Caco-2 (cell line): ENCODE results near the gene RNF121. TPM values are rescaled to one million over a fixed set of nuclear protein-coding genes. Genes with fewer than 3 reads are reported as not detected.
A peak's percentile ranks its signal among the peaks of the same experiment; 100 is the strongest.

Source experiments
- BruUV-seq: library from RNA; stranded (reverse); fragments of 400-500 nt; replicated peaks from 2 replicates; lab custom pipeline; 2021; lab: Mats Ljungman, UMichigan
- CTCF ChIA-PET: fragments of 300-600 bp; sonication (Branson Sonifier 250); formaldehyde crosslinking; loops from one replicate; lab custom pipeline; 2022; ENCODE audit warnings: antibody characterized with exemption; lab: Charles Lee
- POLR2A ChIA-PET: fragments of 300-600 bp; sonication (Branson Sonifier 250); formaldehyde crosslinking; loops from one replicate; lab custom pipeline; 2022; ENCODE audit warnings: antibody characterized with exemption; lab: Charles Lee
- DNase-seq, 2 experiments: peaks; one replicate each; pipeline versions ENCODE4 v3.0.0 to v3.0.0-alpha.2; 2020 to 2022
- H3K27me3 ChIP-seq: replicated peaks from 2 replicates; pipeline ENCODE4 v1.6.0; 2011; ENCODE audit warnings: low read length; ENCODE audit not compliant: control insufficient read depth, insufficient read depth
- H3K36me3 ChIP-seq: 2 replicates; pipeline ENCODE4 v1.5.1; 2011; ENCODE audit warnings: low read length; ENCODE audit not compliant: control insufficient read depth, insufficient read depth
- H3K4me1 ChIP-seq: fragments of 250-450 bp; sonication (Bioruptor Pico); 2 replicates; pipeline ENCODE4 v1.5.1; 2020; ENCODE audit warnings: mild to moderate bottlenecking
- H3K4me3 ChIP-seq: 2 replicates; pipeline ENCODE4 v1.5.1; 2011; ENCODE audit warnings: low read depth, mild to moderate bottlenecking, control low read depth, low read length
- H3K9me3 ChIP-seq: fragments of 250-450 bp; sonication (Bioruptor Pico); 2 replicates; pipeline ENCODE4 v1.5.1; 2020; ENCODE audit warnings: mild to moderate bottlenecking, moderate library complexity
- H3K27ac Mint-ChIP-seq: one replicate; pipeline ENCODE4 v1.8.0; 2022; ENCODE audit warnings: mixed read lengths; ENCODE audit not compliant: unreplicated experiment
- H3K27me3 Mint-ChIP-seq: one replicate; pipeline ENCODE4 v1.8.0; 2022; ENCODE audit warnings: mixed read lengths; ENCODE audit not compliant: insufficient read depth, unreplicated experiment
- H3K36me3 Mint-ChIP-seq: one replicate; pipeline ENCODE4 v1.8.0; 2022; ENCODE audit warnings: mild to moderate bottlenecking, mixed read lengths; ENCODE audit not compliant: insufficient read depth, unreplicated experiment
- H3K4me1 Mint-ChIP-seq: one replicate; pipeline ENCODE4 v1.8.0; 2022; ENCODE audit warnings: low read depth, mixed read lengths; ENCODE audit not compliant: unreplicated experiment
- H3K4me3 Mint-ChIP-seq: one replicate; pipeline ENCODE4 v1.8.0; 2022; ENCODE audit warnings: mild to moderate bottlenecking, moderate library complexity, mixed read lengths; ENCODE audit not compliant: unreplicated experiment
- H3K9me3 Mint-ChIP-seq: one replicate; pipeline ENCODE4 v1.8.0; 2022; ENCODE audit warnings: mixed read lengths; ENCODE audit not compliant: unreplicated experiment
- CTCF ChIP-seq, 2 experiments: fragments of 200-600 bp in 1 of 2; IDR thresholded peaks; 1 replicate in 1 of 2; 2 replicates in 1 of 2; pipeline versions ENCODE4 v1.5.1 to v1.8.0; 2011 to 2022; ENCODE audit warnings: antibody characterized with exemption in 1 of 2, control low read depth in 1 of 2, inconsistent platforms in 1 of 2, low read depth in 1 of 2, low read length in 1 of 2, mild to moderate bottlenecking in 1 of 2, moderate library complexity in 1 of 2; ENCODE audit not compliant: insufficient read depth in 1 of 2, severe bottlenecking in 1 of 2, unreplicated experiment in 1 of 2
- intact Hi-C: fragments of 100-400 bp; cut with micrococcal nuclease; formaldehyde crosslinking; loops from one replicate; pipeline ENCODE4 v1.10.0; 2022; ENCODE audit not compliant: unreplicated experiment
- total RNA-seq: library from RNA; stranded (reverse); gene quantifications from 2 replicates; pipeline ENCODE4 v1.2.3, GENCODE V29; 2022

The RNF121 gene
- total RNA-seq, 1 experiment from 2014 or later: 146 TPM

GRCh38 chr11:72000202-72000867 is 71.5 kb downstream of the RNF121 start:
- Histone ChIP-seq H3K4me3 (no peak overlapping the region), H3K9me3 (no peaks in the 10 kb centered on the region), H3K36me3 (peaks cover 32% of the 10 kb centered on the region), H3K27me3 (no peaks in the 10 kb centered on the region), H3K4me1 (no peaks in the 10 kb centered on the region)
- POLR2A ChIA-PET: no interaction called here
- intact Hi-C loops: no loop called here
- CTCF ChIA-PET: no interaction called here
- Mint-ChIP-seq H3K4me3 (no peak overlapping the region), H3K27ac (peak overlapping the region; percentile 18), H3K36me3 (peaks cover 82% of the 10 kb centered on the region), H3K9me3 (no peaks in the 10 kb centered on the region), H3K4me1 (no peaks in the 10 kb centered on the region), H3K27me3 (no peaks in the 10 kb centered on the region)
- TF ChIP-seq CTCF (IDR thresholded peaks at IDR 0.05; ENCODE audit: insufficient read depth in 1 of 2, low read depth in 1 of 2, low read length in 1 of 2, severe bottlenecking in 1 of 2, unreplicated experiment in 1 of 2): no peak
- no TSS peak for BruUV-seq
- DNase-seq: no peak

GRCh38 chr11:72001285-72001684 is 72.4 kb downstream of the RNF121 start:
- DNase-seq: no peak
- peaks cover 92% of the 10 kb centered on the region for H3K36me3 Mint-ChIP-seq
- no peak overlapping the region for H3K4me3 Mint-ChIP-seq
- H3K9me3 Mint-ChIP-seq: no peaks in the 10 kb centered on the region
- no peaks in the 10 kb centered on the region for H3K27me3 ChIP-seq
- H3K4me3 ChIP-seq: no peak overlapping the region
- no peaks in the 10 kb centered on the region for H3K9me3 ChIP-seq
- intact Hi-C loops: no loop called here
- POLR2A ChIA-PET: no interaction called here
- CTCF ChIA-PET: interaction anchor here (0.5 to 1.0 kb wide), 3 partner anchors 14 to 925 kb away, joined by 3 read pairs; no protein-coding TSS in a partner anchor
- no peak overlapping the region for H3K27ac Mint-ChIP-seq
- no peak for TF ChIP-seq CTCF (IDR thresholded peaks at IDR 0.05; ENCODE audit: insufficient read depth in 1 of 2, low read depth in 1 of 2, low read length in 1 of 2, severe bottlenecking in 1 of 2, unreplicated experiment in 1 of 2)
- peaks cover 31% of the 10 kb centered on the region for H3K36me3 ChIP-seq
- no peaks in the 10 kb centered on the region for H3K4me1 ChIP-seq
- no peaks in the 10 kb centered on the region for H3K27me3 Mint-ChIP-seq
- no TSS peak for BruUV-seq
- H3K4me1 Mint-ChIP-seq: no peaks in the 10 kb centered on the region

- H3K27me3 Mint-ChIP-seq: no peaks in the 10 kb centered on the region
- peak overlapping the region; percentile 34 for H3K27ac Mint-ChIP-seq
- no peaks in the 10 kb centered on the region for H3K4me1 Mint-ChIP-seq
- Histone ChIP-seq H3K36me3 (peaks cover 33% of the 10 kb centered on the region), H3K4me1 (no peaks in the 10 kb centered on the region), H3K27me3 (no peaks in the 10 kb centered on the region), H3K9me3 (no peaks in the 10 kb centered on the region), H3K4me3 (no peak overlapping the region)
- no peak for DNase-seq
- H3K4me3 Mint-ChIP-seq: peak overlapping the region; percentile 0
- intact Hi-C loops: no loop called here
- H3K36me3 Mint-ChIP-seq: peaks cover 92% of the 10 kb centered on the region
- POLR2A ChIA-PET: no interaction called here
- H3K9me3 Mint-ChIP-seq: no peaks in the 10 kb centered on the region
- CTCF ChIA-PET: interaction anchor here (1.0 kb wide), 1 partner anchor 13 kb away, joined by 3 read pairs; no protein-coding TSS in a partner anchor
- BruUV-seq: no TSS peak
- no peak for TF ChIP-seq CTCF (IDR thresholded peaks at IDR 0.05; ENCODE audit: insufficient read depth in 1 of 2, low read depth in 1 of 2, low read length in 1 of 2, severe bottlenecking in 1 of 2, unreplicated experiment in 1 of 2)
Measured at GRCh38 chr11:72001834-72002591, 73.2 kb downstream of the RNF121 start.
